OCI-LY1 (cell line): ENCODE results near the gene CACNA1B.

Experiments used
- H2AFZ ChIP-seq: fragments of 200-600 bp; sonication (generic), shearing (Covaris generic); 2 replicates; pipeline ENCODE4 v1.6.0; 2014; ENCODE audit warnings: antibody characterized with exemption, mild to moderate bottlenecking, low read length
- H3F3A ChIP-seq: fragments of 200-600 bp; sonication (generic), shearing (Covaris generic); 2 replicates; pipeline ENCODE4 v1.6.0; 2014; ENCODE audit warnings: mild to moderate bottlenecking, antibody characterized with exemption, low read length, moderate library complexity; ENCODE audit not compliant: insufficient read depth
- H3K27ac ChIP-seq: fragments of 200-600 bp; sonication (generic); 2 replicates; pipeline ENCODE4 v1.5.1; 2014; ENCODE audit warnings: low read length, mixed run types, mild to moderate bottlenecking, low read depth; ENCODE audit not compliant: poor library complexity, severe bottlenecking
- H3K27me3 ChIP-seq: fragments of 200-600 bp; sonication (generic); 2 replicates; pipeline ENCODE4 v1.6.0; 2014; ENCODE audit warnings: antibody characterized with exemption, mild to moderate bottlenecking, low read length, moderate library complexity; ENCODE audit not compliant: insufficient read depth
- H3K36me3 ChIP-seq: fragments of 200-600 bp; sonication (generic); 2 replicates; pipeline ENCODE4 v1.6.1; 2014; ENCODE audit warnings: mild to moderate bottlenecking, antibody characterized with exemption, low read length, moderate library complexity, mixed read lengths; ENCODE audit not compliant: insufficient read depth
- H3K4me1 ChIP-seq: fragments of 200-600 bp; sonication (generic); 2 replicates; pipeline ENCODE4 v1.5.1; 2014; ENCODE audit warnings: mild to moderate bottlenecking, low read length, moderate library complexity; ENCODE audit not compliant: insufficient read depth, severe bottlenecking
- H3K4me2 ChIP-seq: fragments of 200-600 bp; sonication (generic), shearing (Covaris generic); 2 replicates; pipeline ENCODE4 v1.6.1; 2014; ENCODE audit warnings: low read length
- H3K4me3 ChIP-seq: fragments of 200-600 bp; sonication (generic); 2 replicates; pipeline ENCODE4 v1.5.1; 2014; ENCODE audit warnings: low read length, low read depth, mild to moderate bottlenecking, mixed read lengths; ENCODE audit not compliant: poor library complexity, severe bottlenecking
- H3K79me2 ChIP-seq: fragments of 200-600 bp; shearing (Covaris generic); 2 replicates; pipeline ENCODE4 v1.6.1; 2016; ENCODE audit warnings: mixed run types, low read length, mixed read lengths; ENCODE audit not compliant: insufficient read depth
- H3K9ac ChIP-seq: fragments of 200-600 bp; sonication (generic), shearing (Covaris generic); 2 replicates; pipeline ENCODE4 v1.6.1; 2014; ENCODE audit warnings: mild to moderate bottlenecking, low read length, mixed read lengths
- H3K9me2 ChIP-seq: fragments of 200-600 bp; sonication (generic), shearing (Covaris generic); 2 replicates; pipeline ENCODE4 v1.6.1; 2014; ENCODE audit warnings: low read depth, mild to moderate bottlenecking, low read length, mixed read lengths
- H3K9me3 ChIP-seq: fragments of 200-600 bp; shearing (Covaris generic); 2 replicates; pipeline ENCODE4 v1.6.1; 2014; ENCODE audit warnings: low read length, mixed read lengths
- H4K20me1 ChIP-seq: fragments of 200-600 bp; sonication (generic), shearing (Covaris generic); 2 replicates; pipeline ENCODE4 v1.6.0; 2016; ENCODE audit warnings: mild to moderate bottlenecking, low read length; ENCODE audit not compliant: insufficient read depth
- CTCF ChIP-seq: fragments of 200-600 bp; sonication (generic), shearing (Covaris generic); IDR thresholded peaks from 2 replicates; pipeline ENCODE4 v1.5.1; 2017; ENCODE audit warnings: mild to moderate bottlenecking, antibody characterized with exemption, low read length, moderate library complexity, mixed read lengths
- EZH2 ChIP-seq: fragments of 200-600 bp; sonication (generic), shearing (Covaris generic); IDR thresholded peaks from 2 replicates; pipeline ENCODE4 v1.8.0; 2017; ENCODE audit warnings: borderline replicate concordance, mixed run types, mild to moderate bottlenecking, antibody characterized with exemption, low read length, moderate library complexity, mixed read lengths

The CACNA1B gene

GRCh38 chr9:137985637-137986071 lies 108.1 kb downstream of the CACNA1B start:
- no peak overlapping the region for H3K4me3 ChIP-seq
- H3K4me2 ChIP-seq, result no peak overlapping the region
- H3F3A ChIP-seq, result no peaks in the 10 kb centered on the region
- no peak overlapping the region for H3K27ac ChIP-seq
- H3K36me3 ChIP-seq, result no peaks in the 10 kb centered on the region
- no peaks in the 10 kb centered on the region for H3K9me2 ChIP-seq
- no peaks in the 10 kb centered on the region for H3K27me3 ChIP-seq
- H2AFZ ChIP-seq, result no peak overlapping the region
- no peaks in the 10 kb centered on the region for H3K4me1 ChIP-seq
- no peak overlapping the region for H3K9ac ChIP-seq
- no peak for TF ChIP-seq CTCF
- no peaks in the 10 kb centered on the region for H4K20me1 ChIP-seq
- no peaks in the 10 kb centered on the region for H3K9me3 ChIP-seq
- no peaks in the 10 kb centered on the region for H3K79me2 ChIP-seq

GRCh38 chr9:137986268-137987099 lies 108.9 kb downstream of the CACNA1B start:
- Histone ChIP-seq H3K4me2 (no peak overlapping the region), H2AFZ (no peak overlapping the region), H3K9me2 (no peaks in the 10 kb centered on the region), H3K27ac (no peak overlapping the region), H3K79me2 (no peaks in the 10 kb centered on the region), H3K9me3 (no peaks in the 10 kb centered on the region), H3K27me3 (no peaks in the 10 kb centered on the region), H3K36me3 (no peaks in the 10 kb centered on the region), H3K9ac (no peak overlapping the region), H3F3A (no peaks in the 10 kb centered on the region), H3K4me1 (no peaks in the 10 kb centered on the region), H3K4me3 (no peak overlapping the region), H4K20me1 (no peaks in the 10 kb centered on the region)
- no peak for TF ChIP-seq CTCF
- TF ChIP-seq EZH2, result no peak

GRCh38 chr9:137987244-137988030 lies 109.9 kb downstream of the CACNA1B start:
- Histone ChIP-seq H4K20me1 (no peaks in the 10 kb centered on the region), H3F3A (no peaks in the 10 kb centered on the region), H3K4me3 (no peak overlapping the region), H3K27ac (no peak overlapping the region), H3K9me2 (no peaks in the 10 kb centered on the region), H3K79me2 (no peaks in the 10 kb centered on the region), H2AFZ (no peak overlapping the region), H3K9ac (no peak overlapping the region), H3K4me2 (no peak overlapping the region), H3K4me1 (no peaks in the 10 kb centered on the region), H3K9me3 (no peaks in the 10 kb centered on the region), H3K27me3 (no peaks in the 10 kb centered on the region), H3K36me3 (no peaks in the 10 kb centered on the region)
- TF ChIP-seq CTCF (no peak), EZH2 (no peak)
